Peyer's patch (tissue), 4 donors: ENCODE data around the gene MYO1D.

Experiments
- CTCF ChIP-seq, 6 experiments: fragments of 450-650 bp in 4 of 6; fragments of 200-600 bp in 2 of 6; sonication (generic) in 1 of 6; IDR thresholded peaks; one replicate each; pipeline ENCODE4 v1.5.1; 2017 to 2019; ENCODE audit warnings: antibody characterized with exemption in 6 of 6, mild to moderate bottlenecking in 3 of 6, moderate library complexity in 1 of 6
- POLR2A ChIP-seq, 2 donors: fragments of 450-650 bp; IDR thresholded peaks; one replicate each; pipeline ENCODE4 v1.5.1; 2017; ENCODE audit warnings: antibody characterized with exemption in 2 of 2, mild to moderate bottlenecking in 2 of 2, moderate library complexity in 2 of 2

GRCh38 chr17:32742681-32743538 is 134.0 kb downstream of the MYO1D start:
- TF ChIP-seq CTCF (IDR thresholded peaks at IDR 0.05) (no peak), POLR2A (IDR thresholded peaks at IDR 0.05) (no peak)
